NCI-H524 (cell line): Measurements from ENCODE around the gene ZCCHC2.

ENCODE experiments used
- DNase-seq, 2 experiments: peaks; one replicate each; lab custom pipeline; 2025; lab: John Stamatoyannopoulos, UW

Gene ZCCHC2

DNA sequence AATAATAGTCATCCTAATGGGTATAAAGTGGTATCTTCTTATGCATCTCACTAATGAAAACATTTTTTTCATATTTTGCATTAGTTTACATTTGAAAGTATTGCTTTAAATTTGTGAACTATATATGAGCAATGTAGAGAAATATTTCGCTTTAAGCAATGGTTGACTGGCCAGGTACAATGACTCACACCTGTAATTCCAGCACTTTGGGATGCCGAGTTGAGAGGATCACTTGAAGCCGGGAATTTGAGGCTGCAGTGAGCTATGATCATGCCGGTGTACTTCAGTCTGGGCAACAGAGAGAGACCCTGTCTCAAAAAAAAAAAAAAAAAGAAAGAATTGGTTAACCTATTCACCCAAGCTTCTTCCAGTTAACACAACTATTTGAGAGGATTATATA, 15.1 kb downstream of the ZCCHC2 start:
- DNase-seq = no peak

DNA sequence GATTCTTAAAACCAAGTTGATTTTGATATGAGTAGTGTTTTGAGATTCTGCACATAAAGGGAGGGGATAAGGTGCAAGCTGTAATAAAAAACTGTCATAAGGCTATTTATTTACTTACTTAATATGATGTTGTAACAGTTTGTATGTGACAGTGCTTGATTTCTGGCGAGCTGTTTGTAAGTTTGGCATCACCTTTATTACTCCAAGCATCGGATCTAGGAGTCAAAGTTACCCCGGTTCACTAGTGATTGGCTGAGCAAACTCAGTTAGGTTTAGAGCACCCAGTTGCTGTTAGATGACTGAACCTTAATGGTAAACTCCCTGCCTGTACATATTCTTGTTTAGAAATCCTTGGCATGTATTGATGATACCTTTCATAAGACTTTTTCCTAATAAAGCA, 16.1 kb downstream of the ZCCHC2 start:
- no peak for DNase-seq

DNA sequence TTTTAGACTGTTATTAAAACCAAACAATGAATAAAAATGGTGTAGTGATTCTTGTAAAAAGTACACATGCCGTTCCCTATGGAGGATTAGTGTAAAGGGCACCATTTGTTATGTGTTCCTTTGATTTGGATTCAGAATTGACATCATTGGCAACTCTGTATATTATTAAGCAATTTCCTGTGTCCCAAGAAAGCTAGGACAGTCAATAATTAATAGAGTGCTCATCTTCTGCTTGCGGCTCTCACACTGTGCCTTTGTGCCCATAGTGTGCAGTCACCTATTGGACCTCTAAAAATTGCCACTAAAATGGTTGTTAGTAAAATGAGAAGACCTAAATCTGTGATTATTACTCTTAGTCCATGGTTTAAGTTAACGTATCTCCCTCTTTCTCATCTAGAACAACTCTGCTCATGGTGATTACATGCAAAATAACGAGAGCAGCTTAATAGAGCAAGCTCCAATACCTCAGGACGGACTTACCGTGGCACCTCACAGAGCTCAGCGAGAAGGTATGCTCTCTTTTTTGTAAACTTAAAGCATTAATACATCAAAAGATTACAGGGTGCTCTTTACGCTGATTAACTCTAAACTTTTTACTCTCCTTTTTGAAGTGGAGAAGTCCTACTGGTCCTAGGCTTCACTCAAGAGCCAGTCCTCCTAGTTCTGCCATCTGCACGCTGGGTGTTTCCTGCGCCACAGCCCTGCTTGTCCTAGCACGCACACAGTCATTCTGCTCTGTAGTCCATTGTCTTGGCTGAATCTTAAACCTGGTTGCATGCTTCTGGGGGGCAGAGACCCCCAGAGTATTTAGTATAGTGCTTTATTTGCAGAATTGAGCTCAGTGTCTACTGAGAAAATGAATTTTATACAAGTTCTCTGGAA, 16.7 kb downstream of the ZCCHC2 start:
- DNase-seq = no peak

DNA sequence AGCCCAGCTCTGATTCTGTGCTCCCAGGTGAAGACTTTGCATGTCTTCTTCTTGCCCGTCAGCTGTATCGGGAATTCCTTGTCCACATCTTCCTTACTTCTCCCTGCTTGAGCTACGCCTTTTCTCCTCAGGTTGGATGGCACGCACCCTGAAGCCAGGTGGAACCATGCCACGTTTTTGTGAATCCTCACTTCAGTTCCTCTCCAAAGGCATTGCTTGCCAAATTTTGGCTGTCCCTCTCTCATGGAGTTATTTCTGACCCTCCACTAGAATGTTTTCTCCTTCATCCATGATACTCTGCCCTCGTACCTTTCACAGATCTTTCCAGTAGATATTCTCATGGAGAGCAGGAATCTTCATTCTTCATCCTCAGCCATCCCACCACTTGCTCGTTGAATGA, 20.2 kb downstream of the ZCCHC2 start:
- DNase-seq = no peak

DNA sequence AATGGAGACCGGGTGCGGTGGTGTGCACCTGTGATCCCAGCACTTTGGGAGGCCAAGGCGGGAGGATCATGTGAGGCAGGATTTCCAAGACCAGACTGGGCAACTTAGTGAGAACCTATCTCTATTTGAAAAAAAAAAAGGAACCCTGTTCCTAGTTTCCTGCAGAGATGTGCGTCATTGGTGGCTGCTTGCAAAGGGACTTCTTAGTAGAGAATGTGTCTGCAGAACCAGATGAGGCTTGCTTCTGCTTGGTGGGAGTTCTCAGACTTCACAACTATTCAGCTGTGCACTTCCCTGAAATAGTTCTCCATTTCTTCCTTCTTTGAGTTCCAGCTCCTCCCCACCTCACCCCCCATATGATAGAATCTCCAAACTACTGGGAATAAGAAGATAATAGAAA, 22.3 kb downstream of the ZCCHC2 start:
- DNase-seq = no peak

DNA sequence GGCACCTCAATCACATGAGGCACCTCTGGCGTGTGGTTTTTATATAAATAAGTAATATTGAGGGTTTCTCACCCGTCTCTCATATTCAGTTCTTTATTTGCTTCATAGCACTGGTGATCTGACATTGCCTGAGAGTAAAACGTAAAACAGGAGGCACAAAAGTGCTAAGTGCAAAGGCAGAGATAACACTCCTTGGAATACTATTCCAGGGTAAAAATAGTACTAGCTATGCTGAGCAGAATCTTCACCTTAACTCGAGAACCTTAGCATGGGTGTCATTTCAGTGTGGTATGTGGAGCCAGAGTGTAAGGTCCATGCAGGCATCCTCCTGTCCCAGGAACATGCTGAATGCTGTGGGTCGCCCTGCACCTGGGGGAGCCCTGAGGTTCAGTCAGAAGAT, 26.9 kb downstream of the ZCCHC2 start:
- no peak for DNase-seq

DNA sequence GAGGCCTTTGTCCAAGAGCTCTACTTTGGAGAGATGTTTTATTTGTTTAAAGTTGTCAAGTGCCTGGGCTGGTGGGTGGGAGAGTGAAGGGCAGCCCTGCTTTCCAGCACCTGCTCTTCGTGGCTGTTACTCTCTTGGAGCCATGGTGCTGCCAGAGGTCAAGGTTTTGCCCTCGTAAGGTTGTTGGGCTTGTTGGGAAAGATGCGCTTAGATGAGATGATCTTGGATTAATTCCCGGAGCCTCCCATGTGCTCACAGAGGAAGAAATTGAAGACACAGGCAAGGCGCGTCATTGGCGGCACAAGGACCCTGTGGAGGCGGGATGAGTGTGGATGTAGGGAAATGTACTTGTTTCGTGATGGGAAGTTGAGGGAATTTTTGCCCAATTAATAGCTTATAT, 27.9 kb downstream of the ZCCHC2 start:
- DNase-seq = no peak

DNA sequence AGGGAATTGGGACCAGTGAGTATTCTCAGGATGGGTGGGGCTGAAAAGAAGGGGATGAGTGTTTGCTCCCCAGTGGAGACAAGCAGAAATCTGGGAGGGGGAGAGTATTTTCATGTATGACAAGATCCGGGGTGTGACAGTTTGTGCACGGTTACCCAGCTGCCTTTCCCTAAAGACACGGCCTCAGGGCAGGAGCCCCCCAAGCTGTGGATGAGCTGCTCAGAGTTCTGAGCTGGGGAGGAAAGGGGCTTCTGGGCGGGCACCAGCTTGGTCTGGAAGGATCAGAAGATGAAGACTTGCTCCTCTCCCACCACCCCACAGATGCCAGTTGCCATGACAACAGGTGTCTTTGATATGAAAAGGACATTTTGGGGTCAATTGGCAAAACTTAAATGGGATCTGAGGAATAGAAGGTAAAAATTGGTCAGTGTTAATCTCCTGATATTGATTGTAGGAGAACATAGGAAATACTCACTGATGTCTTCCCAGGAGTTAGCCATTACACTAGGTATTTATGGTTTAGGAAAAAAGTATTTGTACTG, 29.2 kb downstream of the ZCCHC2 start:
- DNase-seq = no peak

DNA sequence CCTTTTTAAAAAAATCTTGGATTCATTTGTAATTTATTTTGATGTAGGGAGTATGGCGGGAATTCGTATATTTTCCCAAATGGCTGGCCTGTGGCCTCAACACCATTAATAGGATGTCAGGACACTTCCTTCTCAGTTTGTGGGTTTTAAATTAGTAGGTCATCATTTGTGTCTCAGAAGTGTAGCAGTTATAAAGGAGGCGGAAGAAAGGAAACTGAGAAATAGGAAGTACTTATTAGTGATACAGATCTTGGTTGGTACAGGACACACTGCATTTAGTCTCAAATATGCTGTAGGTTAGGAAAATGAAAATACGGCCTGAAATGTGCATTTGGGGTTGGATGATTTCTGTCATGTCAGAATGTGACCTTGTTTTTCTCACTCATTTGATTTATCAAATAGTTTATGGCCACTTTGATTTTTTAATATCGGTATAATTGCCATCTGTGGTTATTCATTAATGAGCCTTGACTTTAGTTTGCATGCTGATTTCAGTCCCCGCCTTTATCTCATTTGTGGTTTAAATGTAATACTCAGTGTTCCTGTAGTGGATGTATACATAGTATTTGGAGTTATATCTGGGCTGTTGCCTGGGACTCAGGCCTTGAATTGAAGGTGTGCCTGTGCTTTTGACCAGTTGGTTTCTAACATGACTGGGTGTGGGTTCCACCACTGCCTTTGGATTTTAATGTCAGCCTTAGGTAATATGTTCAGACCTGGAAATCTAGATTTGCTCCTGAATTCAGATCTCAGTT, 31.4 kb downstream of the ZCCHC2 start:
- no peak for DNase-seq

DNA sequence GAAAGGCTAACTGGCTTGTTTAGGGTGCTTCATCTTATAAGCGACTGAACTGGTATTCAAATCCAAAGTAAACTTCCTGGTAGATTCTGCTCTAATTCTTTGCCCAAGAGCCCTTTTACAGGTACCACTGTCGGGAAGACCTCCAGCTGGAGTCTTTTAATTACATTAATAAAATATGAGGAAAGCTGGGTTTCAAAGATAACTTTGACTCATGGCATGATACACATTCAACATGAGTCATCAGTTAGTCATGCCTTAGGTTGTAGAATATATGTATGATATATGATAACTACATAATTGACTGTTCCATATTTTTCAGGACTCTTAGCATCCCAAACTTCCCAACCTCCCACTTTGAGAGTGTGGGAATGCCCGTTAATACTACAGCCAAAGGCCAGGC, 32.3 kb downstream of the ZCCHC2 start:
- no peak for DNase-seq

DNA sequence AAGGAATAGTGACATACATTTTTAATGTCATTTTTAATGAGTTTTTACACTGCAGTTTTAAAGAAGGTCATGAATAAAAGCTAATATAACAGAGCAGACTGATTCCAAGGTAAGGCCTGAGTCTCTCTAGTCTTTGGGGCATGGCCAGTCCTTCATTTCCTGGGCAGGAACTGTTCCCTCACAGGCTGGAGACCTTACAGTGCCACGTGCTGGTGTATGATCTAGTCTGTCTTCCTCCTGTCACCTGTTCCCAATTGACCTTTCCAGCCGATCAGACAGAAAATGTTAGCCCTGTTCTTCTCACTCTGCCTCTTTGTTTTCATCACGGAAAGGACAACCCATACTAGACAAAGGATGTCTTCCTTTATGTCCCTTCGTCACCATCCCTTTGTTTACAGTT, 33.6 kb downstream of the ZCCHC2 start:
- no peak for DNase-seq

DNA sequence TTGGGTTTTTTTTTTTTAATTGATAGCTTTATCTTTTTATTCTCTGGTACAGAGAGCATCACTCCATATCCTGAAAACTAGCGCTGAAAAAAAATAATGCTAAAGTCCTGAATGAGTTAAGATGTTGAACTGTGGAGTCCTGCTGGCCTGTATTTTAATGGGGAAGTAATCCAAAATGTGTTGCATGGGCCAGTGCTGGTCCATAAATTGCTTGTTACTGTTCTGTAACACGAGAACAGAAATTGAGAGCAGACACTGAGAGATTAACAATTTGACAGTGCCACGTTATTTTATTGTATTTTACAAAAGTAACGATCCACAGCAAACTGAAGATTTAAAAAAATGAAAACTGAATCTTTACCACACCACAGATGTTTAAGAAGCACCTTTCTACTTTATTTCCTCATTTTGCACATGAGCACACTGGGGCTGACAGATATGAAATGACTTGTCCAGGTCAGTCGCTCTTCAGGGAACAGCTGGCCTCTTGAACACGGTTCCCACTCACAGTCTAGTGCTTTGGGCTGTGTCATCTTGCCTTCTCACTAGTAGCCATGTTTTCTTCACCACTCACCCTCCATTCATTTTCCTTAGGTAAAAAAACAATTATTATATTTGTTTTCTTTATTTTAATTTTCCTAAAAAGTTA, 35.3 kb downstream of the ZCCHC2 start:
- peak; percentile 31 to 57 for DNase-seq

DNA sequence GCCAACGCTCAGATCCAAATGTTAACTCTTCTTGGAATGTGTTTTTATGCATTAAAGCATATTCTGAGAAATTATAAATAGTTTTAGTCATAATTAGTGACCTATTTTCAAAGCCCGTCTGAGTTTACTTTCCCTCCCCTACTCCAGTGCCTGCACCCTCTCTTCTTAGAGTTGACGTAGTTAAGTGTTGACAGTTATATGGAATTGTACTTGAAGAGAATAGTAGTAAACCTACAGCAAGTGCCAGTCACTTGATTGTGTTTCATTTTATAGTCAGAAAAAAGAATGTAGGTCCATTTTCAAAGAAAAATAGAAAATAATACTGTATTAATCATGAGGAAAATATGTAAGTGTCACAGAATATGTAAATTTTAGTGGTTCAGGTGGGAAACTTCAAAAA, 41.2 kb downstream of the ZCCHC2 start:
- DNase-seq = no peak

DNA sequence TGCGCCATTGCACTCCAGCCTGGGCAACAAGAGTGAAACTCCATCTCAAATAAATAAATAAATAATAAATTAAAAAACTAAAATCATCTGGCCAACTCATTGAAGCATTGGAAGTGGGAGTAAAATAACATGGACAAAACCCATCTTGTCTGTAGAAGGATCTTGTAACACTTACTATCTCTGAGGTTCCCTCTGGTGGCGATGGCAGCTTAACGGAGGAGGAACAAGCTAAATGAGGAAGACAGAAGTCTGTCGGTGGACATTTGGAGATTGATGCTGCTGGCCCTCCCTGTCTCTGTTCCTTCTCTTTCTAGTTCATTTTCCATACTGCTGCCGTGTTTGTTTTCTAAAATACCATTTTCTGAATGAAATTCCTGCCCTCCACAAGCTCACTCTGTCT, 43.4 kb downstream of the ZCCHC2 start:
- DNase-seq = peak; percentile 5 to 29

DNA sequence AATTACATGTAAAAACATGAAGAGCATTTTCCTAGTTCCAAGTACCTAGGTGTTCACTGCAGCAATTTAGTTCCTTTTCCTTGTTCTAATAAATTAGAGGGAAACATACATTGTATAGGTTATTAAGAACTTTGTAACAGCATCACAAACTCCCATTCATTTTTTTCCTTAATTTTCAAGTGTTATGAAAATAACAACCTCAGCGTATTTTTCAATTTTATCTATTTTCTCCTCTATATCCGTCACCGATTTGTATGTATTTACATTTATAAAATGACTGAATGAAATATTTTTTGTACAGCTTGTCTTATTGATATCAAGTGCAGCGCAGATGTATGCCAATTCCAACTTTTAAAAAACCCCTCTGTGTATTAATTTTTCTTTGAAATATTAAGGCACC, 44.0 kb downstream of the ZCCHC2 start:
- DNase-seq = no peak

DNA sequence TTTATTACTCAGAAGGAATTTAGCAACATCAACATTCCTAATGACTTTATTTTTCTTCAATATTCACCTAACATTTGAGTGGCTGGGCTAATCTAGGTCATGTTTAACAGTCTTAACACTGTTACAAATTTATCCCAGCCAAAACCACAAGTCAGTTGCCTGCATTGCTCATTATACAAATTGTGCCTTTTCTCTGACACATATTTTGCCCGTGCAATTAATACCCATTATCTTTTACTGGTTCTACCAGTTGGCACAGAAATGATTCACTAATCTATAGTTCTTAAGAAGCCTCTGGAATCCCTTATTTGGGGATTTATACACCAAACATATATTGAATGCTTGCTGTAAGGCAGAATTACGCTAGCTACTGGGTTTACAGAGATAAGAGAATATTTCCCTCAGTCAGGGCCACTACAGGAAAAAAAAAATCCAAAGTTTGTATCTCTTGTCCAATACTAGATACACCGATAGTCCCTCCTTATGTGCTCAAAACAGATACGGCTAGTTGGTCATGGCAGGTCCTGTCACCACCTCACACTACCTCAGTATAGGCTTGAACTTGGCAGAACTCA, 46.3 kb downstream of the ZCCHC2 start:
- DNase-seq = no peak

DNA sequence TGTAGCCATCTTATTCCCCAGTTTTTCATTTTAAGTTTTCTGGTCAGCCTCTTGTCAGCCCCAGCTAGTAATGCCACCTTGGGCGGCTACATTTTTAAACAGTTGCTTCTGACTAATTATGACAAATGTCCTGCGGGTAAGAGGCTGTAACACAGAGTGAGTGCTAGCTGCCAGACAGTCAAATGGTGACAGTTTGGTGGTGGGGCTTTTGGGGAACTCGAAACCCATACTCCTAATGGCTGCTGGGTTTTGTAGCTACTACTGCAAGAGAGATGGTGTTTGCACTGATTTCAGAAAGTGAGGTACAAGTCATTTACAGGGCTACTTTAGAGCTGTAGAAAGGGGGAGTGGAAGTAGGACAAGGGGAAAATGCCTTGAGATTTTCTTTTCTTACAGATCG, 48.2 kb downstream of the ZCCHC2 start:
- DNase-seq = no peak

DNA sequence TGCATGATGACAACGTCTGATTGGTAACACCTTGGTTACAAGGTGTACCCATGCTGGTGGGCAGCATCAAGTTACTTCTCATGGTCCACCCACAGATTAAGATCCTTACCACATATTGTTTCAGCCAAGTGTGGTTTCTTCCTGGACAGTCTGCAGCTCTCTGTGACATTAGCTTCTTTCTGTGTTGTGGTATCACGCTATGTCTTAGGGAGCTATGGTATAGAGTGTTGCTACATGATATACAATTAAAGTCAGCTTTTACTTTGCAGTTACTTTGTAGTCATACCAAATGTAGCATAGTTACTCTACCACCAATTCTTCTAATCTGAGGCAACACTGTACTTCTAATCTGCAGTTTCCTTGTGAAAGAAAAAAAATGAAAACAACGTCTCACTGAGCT, 48.8 kb downstream of the ZCCHC2 start:
- DNase-seq = no peak

DNA sequence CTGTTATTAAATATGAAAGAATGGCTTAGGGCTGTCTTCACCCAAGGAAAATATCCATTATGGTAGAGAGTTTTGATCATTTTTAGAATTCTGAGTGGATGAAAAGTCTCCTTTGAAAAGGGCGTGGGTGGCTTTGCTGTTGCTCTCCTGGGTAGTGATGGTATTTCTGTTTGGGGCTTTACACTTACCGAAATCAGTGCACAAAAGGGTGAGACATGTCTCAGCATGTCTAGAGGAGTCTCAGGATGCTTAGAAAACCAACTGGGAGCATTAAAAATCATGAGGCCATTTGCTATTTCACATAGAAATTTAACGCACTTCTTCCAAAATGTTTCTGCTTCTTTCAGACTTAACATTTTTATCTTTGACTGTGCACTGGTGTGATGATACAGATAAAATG, 49.6 kb downstream of the ZCCHC2 start:
- no peak for DNase-seq

DNA sequence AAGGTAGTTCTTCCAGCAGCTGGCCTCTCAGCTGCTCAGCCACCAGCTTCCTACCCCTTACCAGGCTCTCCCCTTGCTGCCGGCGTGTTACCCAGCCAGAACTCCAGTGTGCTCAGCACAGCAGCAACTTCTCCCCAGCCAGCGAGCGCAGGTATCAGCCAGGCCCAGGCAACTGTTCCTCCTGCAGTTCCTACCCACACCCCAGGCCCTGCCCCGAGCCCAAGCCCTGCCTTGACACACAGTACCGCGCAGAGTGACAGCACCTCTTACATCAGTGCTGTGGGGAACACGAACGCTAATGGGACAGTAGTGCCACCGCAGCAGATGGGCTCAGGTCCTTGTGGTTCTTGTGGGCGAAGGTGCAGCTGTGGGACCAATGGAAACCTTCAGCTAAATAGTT, 52.0 kb downstream of the ZCCHC2 start:
- no peak for DNase-seq

DNA sequence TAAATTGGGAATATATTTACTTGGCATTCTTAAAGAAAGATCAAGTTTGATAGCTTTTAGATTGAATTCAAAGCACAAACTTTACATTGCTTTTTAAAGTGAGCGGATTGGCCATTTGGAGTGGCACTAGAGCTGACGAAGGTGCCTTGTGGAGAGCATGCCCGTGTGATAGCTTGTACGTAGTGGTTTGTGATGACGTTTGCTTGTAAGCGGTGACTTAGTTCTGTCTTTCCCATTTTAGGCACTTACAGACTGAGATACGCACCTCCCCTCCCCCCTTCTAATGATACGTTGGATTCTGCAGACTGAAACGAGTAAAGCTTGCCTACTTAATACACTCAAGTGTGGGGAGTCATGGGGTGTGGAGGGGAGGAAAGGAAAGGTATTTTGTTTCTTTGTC, 53.4 kb downstream of the ZCCHC2 start:
- DNase-seq = no peak

DNA sequence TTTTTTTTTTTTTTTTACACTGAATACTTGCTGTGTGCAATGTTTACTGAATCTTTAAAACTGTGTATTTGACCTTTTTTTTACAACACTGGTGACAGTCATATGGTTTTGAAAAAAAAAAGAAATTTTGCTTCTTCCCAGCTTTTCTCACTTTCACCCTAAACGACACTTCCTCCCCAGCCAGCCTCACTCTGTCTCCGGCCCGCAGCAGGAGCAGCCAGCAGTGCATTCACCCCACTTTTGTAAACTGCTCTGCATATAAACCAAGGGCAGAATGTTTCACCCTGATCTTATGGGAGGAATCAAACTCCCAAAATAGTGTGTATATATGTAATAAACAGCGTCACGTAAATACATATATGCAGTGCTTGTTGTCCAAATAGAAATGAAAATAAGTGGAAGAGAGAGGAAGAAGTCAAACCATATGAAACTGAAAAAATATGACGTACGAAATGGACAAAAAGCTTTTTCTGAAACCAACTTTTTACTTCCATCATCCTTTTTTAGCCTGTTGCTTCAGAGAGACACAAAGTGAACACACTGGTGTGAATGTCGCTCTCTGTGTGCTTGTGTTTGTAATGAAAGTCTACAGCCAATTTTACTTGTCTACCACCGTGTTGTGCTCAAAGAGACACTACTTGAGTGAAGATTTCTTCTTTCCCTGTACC, 54.2 kb downstream of the ZCCHC2 start:
- no peak for DNase-seq
